Embryonic facial prominence (tissue), 1 donor: ENCODE data around the gene TACC3.
A peak's percentile ranks its signal among the peaks of the same experiment; 100 is the strongest.

ENCODE experiments used
- DNase-seq: peaks from one replicate; pipeline ENCODE4 v3.0.0-alpha.2; 2016; ENCODE audit errors: extremely low spot score

The TACC3 gene

GRCh38 chr4:1776521-1777161, 55.3 kb downstream of the TACC3 start:
- DNase-seq, result no peak

GRCh38 chr4:1777822-1778641, 56.7 kb downstream of the TACC3 start:
- no peak for DNase-seq

GRCh38 chr4:1778642-1779392, 57.5 kb downstream of the TACC3 start:
- no peak for DNase-seq

- DNase-seq, result no peak
Observed at GRCh38 chr4:1779588-1780382, 58.5 kb downstream of the TACC3 start.

GRCh38 chr4:1780435-1780834, 59.1 kb downstream of the TACC3 start:
- DNase-seq, result no peak

GRCh38 chr4:1783015-1783414, 61.7 kb downstream of the TACC3 start:
- DNase-seq, result no peak

GRCh38 chr4:1783970-1784369, 62.6 kb downstream of the TACC3 start:
- no peak for DNase-seq

- no peak for DNase-seq
Observed at GRCh38 chr4:1784395-1784788, 63.1 kb downstream of the TACC3 start.

- DNase-seq, result no peak
Observed at GRCh38 chr4:1784789-1785591, 63.7 kb downstream of the TACC3 start.

- DNase-seq, result no peak
Observed at GRCh38 chr4:1785592-1785991, 64.3 kb downstream of the TACC3 start.

GRCh38 chr4:1786544-1787362, 65.4 kb downstream of the TACC3 start:
- no peak for DNase-seq

- DNase-seq, result peak; percentile 37
Observed at GRCh38 chr4:1787411-1788077, 66.2 kb downstream of the TACC3 start.

GRCh38 chr4:1788254-1788973, 67.1 kb downstream of the TACC3 start:
- DNase-seq, result no peak

GRCh38 chr4:1789552-1789951, 68.2 kb downstream of the TACC3 start:
- DNase-seq, result no peak

GRCh38 chr4:1790005-1790404, 68.7 kb downstream of the TACC3 start:
- DNase-seq, result no peak

- DNase-seq, result no peak
Observed at GRCh38 chr4:1792158-1792831, 71.0 kb downstream of the TACC3 start.

- DNase-seq, result no peak
Observed at GRCh38 chr4:1792832-1793495, 71.6 kb downstream of the TACC3 start, which contains the start of gene FGFR3. FGFR3 (plus strand) TSS chr4:1793293; CDS start chr4:1793935, 642 bp downstream.

- DNase-seq, result no peak
Observed at GRCh38 chr4:1793496-1793840, 72.1 kb downstream of the TACC3 start.
